ENCODE measurements around the gene ZNF530. TPM values are rescaled to one million over a fixed set of nuclear protein-coding genes. Genes with fewer than 3 reads are reported as not detected.

ZNF530 gene
- polyA plus RNA-seq, 3 donors: 0.72 to 1.3 (median 0.84) TPM

DNA sequence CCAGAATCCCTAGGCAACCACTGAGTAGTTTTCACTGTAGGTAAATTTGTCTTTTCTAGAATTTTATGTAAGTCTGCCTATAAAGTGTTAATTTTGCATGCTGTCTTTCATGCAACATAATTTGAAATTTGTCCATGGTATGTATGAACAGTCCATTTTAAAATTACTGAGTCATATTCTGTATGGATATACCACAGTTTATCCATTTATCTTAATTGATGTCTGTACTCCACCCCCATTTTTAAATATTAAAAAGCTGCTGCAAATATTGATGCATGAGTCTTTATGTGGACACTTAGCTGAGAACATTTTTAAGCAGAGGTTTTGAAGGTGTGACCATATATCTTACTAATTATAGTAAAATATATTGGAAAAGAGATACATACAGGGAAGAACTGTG, 23.4 kb downstream of the ZNF530 start:
- Histone ChIP-seq H3K9me3 (replicated peaks in 1 of 2; ENCODE audit: control insufficient read depth in 1 of 2, insufficient read depth in 1 of 2, low read length in 2 of 2) (peaks cover 78 to 98% of the 10 kb centered on the region in 2 donors), H3K27me3 (ENCODE audit: control insufficient read depth in 2 of 2, insufficient read depth in 2 of 2, low read length in 2 of 2) (no peaks in the 10 kb centered on the region), H2AFZ (ENCODE audit: insufficient read depth, low read depth, low read length, poor library complexity, severe bottlenecking) (no peak overlapping the region), H3K79me2 (ENCODE audit: insufficient read depth, low read length) (peaks cover 4% of the 10 kb centered on the region), H4K20me1 (ENCODE audit: insufficient read depth, low read length) (no peaks in the 10 kb centered on the region), H3K4me1 (ENCODE audit: control insufficient read depth in 1 of 2, insufficient read depth in 2 of 2, low read length in 2 of 2) (no peaks in the 10 kb centered on the region), H3K4me3 (replicated peaks in 1 of 3; ENCODE audit: low read depth in 2 of 3, low read length in 3 of 3) (peak overlapping the region in 1 of 3 experiments; percentile 97), H3K27ac (ENCODE audit: low read depth in 1 of 2, low read length in 2 of 2) (no peak overlapping the region), H3K4me2 (replicated peaks; ENCODE audit: extremely low read depth, low read length, poor library complexity, severe bottlenecking) (no peak overlapping the region), H3K36me3 (replicated peaks in 1 of 2; ENCODE audit: control insufficient read depth in 1 of 2, insufficient read depth in 2 of 2, low read length in 2 of 2) (peaks cover 34 to 60% of the 10 kb centered on the region in 2 donors), H3K9ac (ENCODE audit: insufficient read depth, low read length, poor library complexity, severe bottlenecking) (no peak overlapping the region)
- TF ChIP-seq, protein P1, sequence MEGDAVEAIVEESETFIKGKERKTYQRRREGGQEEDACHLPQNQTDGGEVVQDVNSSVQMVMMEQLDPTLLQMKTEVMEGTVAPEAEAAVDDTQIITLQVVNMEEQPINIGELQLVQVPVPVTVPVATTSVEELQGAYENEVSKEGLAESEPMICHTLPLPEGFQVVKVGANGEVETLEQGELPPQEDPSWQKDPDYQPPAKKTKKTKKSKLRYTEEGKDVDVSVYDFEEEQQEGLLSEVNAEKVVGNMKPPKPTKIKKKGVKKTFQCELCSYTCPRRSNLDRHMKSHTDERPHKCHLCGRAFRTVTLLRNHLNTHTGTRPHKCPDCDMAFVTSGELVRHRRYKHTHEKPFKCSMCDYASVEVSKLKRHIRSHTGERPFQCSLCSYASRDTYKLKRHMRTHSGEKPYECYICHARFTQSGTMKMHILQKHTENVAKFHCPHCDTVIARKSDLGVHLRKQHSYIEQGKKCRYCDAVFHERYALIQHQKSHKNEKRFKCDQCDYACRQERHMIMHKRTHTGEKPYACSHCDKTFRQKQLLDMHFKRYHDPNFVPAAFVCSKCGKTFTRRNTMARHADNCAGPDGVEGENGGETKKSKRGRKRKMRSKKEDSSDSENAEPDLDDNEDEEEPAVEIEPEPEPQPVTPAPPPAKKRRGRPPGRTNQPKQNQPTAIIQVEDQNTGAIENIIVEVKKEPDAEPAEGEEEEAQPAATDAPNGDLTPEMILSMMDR (IDR thresholded peaks at IDR 0.05): no peak
- Mint-ChIP-seq H3K4me3 (no peak overlapping the region), H3K36me3 (peaks cover 49 to 58% of the 10 kb centered on the region in 2 donors), H3K27ac (no peak overlapping the region), H3K4me1 (no peaks in the 10 kb centered on the region), H3K27me3 (ENCODE audit: low read depth in 3 of 3) (peaks cover 0 to 2% (median 1%) of the 10 kb centered on the region in 3 donors), H3K9me3 (peaks cover 65 to 100% (median 96%) of the 10 kb centered on the region in 7 donors)
- no peak for DNase-seq
- intact Hi-C loops (cut with micrococcal nuclease): no loop called here

DNA sequence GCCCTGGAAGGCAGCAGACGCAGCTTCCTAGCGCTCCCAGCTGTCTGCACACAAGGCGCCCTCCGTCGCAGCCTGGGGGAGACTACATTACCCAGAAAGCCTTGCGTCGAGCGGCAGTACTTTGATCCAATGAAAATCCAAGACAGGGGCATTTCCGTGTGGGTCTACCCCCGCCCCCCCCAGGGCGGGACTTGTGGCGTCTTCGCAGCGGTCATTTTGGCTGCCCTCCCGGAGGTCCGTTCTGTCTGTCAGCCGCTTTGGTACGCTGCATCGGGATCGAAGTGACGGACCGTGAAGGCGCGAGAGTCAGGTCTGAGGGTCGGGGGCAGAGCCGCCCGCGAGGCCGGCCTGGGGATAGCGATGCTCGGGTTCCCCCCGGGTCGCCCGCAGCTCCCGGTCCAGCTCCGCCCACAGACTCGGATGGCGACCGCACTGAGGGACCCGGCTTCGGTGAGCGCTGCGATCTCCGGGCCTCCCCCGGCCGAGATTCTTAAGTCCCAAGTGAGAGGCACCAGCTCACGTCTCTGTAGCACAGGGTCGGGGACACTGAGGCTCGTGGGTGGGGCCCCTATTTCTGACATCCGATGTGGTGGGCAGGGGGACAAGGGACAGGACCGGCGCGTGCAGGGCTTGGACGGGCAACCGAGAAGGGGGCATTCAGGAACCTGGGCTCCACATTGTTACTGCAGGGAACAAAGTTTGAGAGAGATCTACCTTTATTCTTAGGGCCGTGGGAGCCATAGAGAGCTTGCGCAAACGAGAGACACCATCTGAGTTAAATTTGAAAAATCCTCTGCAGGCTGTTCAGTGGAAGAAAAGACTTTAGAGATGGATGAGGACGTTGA, 33.5 kb downstream of the ZNF530 start, which contains the start of gene ZNF211:
ZNF211 (plus strand) TSS at position 182 of the 845 bp plus-strand sequence; CDS start at position 361, 179 bp downstream.
- peak within 1 kb of the TSS; percentile 84 for H3K9ac ChIP-seq (ENCODE audit: insufficient read depth, low read length, poor library complexity, severe bottlenecking)
- Mint-ChIP-seq H3K27me3 (ENCODE audit: low read depth in 3 of 3) (peaks cover 0 to 5% (median 0%) of the 10 kb centered on the region in 3 donors), H3K9me3 (peaks cover 34 to 60% (median 47%) of the 10 kb centered on the region in 7 donors), H3K4me3 (peak within 1 kb of the TSS; percentile 95), H3K36me3 (peaks cover 35 to 38% of the 10 kb centered on the region in 2 donors), H3K4me1 (peaks cover 17% of the 10 kb centered on the region), H3K27ac (peak within 1 kb of the TSS; percentile 84 to 95 (median 91))
- intact Hi-C loops (cut with micrococcal nuclease): loop anchor here (2.0 to 10.0 kb wide), 7 partner anchors 48 to 358 kb away; partner anchors contain the start of genes ZNF416 (in 2 of the 2), ZNF551 (in 2 of the 2), ZNF17 (in 1 of the 2) and ZNF548 (in 1 of the 2)
- DNase-seq: peak; percentile 89 to 92 (median 89)
- no peaks in the 10 kb centered on the region for H4K20me1 ChIP-seq (ENCODE audit: insufficient read depth, low read length)
- H3K36me3 ChIP-seq (replicated peaks in 1 of 2; ENCODE audit: control insufficient read depth in 1 of 2, insufficient read depth in 2 of 2, low read length in 2 of 2): peaks cover 32 to 39% of the 10 kb centered on the region in 2 donors
- TF ChIP-seq, protein P1 (IDR thresholded peaks at IDR 0.05): no peak
- H3K4me1 ChIP-seq (ENCODE audit: control insufficient read depth in 1 of 2, insufficient read depth in 2 of 2, low read length in 2 of 2): peaks cover 12% of the 10 kb centered on the region in 2 donors
- peaks cover 42 to 54% of the 10 kb centered on the region in 2 donors for H3K9me3 ChIP-seq (replicated peaks in 1 of 2; ENCODE audit: control insufficient read depth in 1 of 2, insufficient read depth in 1 of 2, low read length in 2 of 2)
- 1% methylated on average over 59 of the region's 59 CpGs for WGBS (ENCODE audit: insufficient coverage)
- no peaks in the 10 kb centered on the region for H3K27me3 ChIP-seq (ENCODE audit: control insufficient read depth in 2 of 2, insufficient read depth in 2 of 2, low read length in 2 of 2)
- peak within 1 kb of the TSS; percentile 85 for H3K4me2 ChIP-seq (replicated peaks; ENCODE audit: extremely low read depth, low read length, poor library complexity, severe bottlenecking)
- H3K79me2 ChIP-seq (ENCODE audit: insufficient read depth, low read length): no peaks in the 10 kb centered on the region
- H3K4me3 ChIP-seq (replicated peaks in 1 of 3; ENCODE audit: low read depth in 2 of 3, low read length in 3 of 3): peak within 1 kb of the TSS; percentile 75 to 96 (median 92)
- H3K27ac ChIP-seq (ENCODE audit: low read depth in 1 of 2, low read length in 2 of 2): peak within 1 kb of the TSS; percentile 34 to 87
- peak within 1 kb of the TSS; percentile 91 for H2AFZ ChIP-seq (ENCODE audit: insufficient read depth, low read depth, low read length, poor library complexity, severe bottlenecking)

Measured in CD14-positive monocyte (primary cell).